Choroid plexus epithelial cell (primary cell): ENCODE data around the gene DGKG.

Experiments
- DNase-seq: peaks from one replicate; pipeline ENCODE4 v3.0.0-alpha.2; 2010; ENCODE audit warnings: low read depth
- H3K4me3 ChIP-seq: 2 replicates; pipeline ENCODE4 v1.5.1; 2011; ENCODE audit warnings: low read depth, mild to moderate bottlenecking, control low read depth, low read length, moderate library complexity
- CTCF ChIP-seq: conservative IDR thresholded peaks from 2 replicates; pipeline ENCODE4 v1.5.1; 2011; ENCODE audit warnings: low read depth, mild to moderate bottlenecking, control low read depth, inconsistent platforms, low read length, moderate library complexity

DGKG gene

GRCh38 chr3:186151077-186151971 lies 210.7 kb downstream of the DGKG start:
- no peak for TF ChIP-seq CTCF
- DNase-seq = no peak
- no peak overlapping the region for H3K4me3 ChIP-seq

- no peak overlapping the region for H3K4me3 ChIP-seq
- no peak for TF ChIP-seq CTCF
- DNase-seq = no peak
Observed at GRCh38 chr3:186150041-186150830, 211.8 kb downstream of the DGKG start.

GRCh38 chr3:186149319-186149960 lies 212.6 kb downstream of the DGKG start:
- H3K4me3 ChIP-seq = no peak overlapping the region
- DNase-seq = no peak
- no peak for TF ChIP-seq CTCF

- no peak for TF ChIP-seq CTCF
- H3K4me3 ChIP-seq = no peak overlapping the region
- no peak for DNase-seq
Observed at GRCh38 chr3:186144257-186144656, 217.8 kb downstream of the DGKG start.

- DNase-seq = no peak
- H3K4me3 ChIP-seq = no peak overlapping the region
- TF ChIP-seq CTCF = no peak
Observed at GRCh38 chr3:186143250-186143649, 218.8 kb downstream of the DGKG start.

- TF ChIP-seq CTCF = no peak
- DNase-seq = peak; percentile 36
- no peak overlapping the region for H3K4me3 ChIP-seq
Observed at GRCh38 chr3:186142393-186142932, 219.6 kb downstream of the DGKG start.
